Parathyroid adenoma (tissue), 2 donors: Measurements from ENCODE around the gene CCN2.
A peak's percentile ranks its signal among the peaks of the same experiment; 100 is the strongest.
"Not testable (repeated sequence)": the region's sequence is repeated elsewhere in the genome, so short reads cannot be mapped to it uniquely, and the experiment has no call there.

Source experiments
- H2AFZ ChIP-seq: fragments of 300-600 bp; sonication (generic); one replicate; pipeline ENCODE4 v1.7.0; 2017; ENCODE audit warnings: antibody characterized with exemption, mild to moderate bottlenecking
- H3K27ac ChIP-seq: fragments of 300-600 bp; sonication (generic); one replicate; pipeline ENCODE4 v1.7.0; 2017
- H3K27me3 ChIP-seq: fragments of 300-600 bp; sonication (generic); one replicate; pipeline ENCODE4 v1.7.0; 2017; ENCODE audit warnings: low read length; ENCODE audit not compliant: control insufficient read depth, insufficient read depth
- H3K36me3 ChIP-seq: fragments of 300-600 bp; sonication (generic); one replicate; pipeline ENCODE4 v1.7.0; 2017; ENCODE audit warnings: low read length; ENCODE audit not compliant: control insufficient read depth, insufficient read depth
- H3K4me1 ChIP-seq: fragments of 300-600 bp; sonication (generic); one replicate; pipeline ENCODE4 v1.7.0; 2017; ENCODE audit warnings: control low read depth
- H3K4me2 ChIP-seq: fragments of 300-600 bp; sonication (generic); one replicate; pipeline ENCODE4 v1.7.0; 2017; ENCODE audit warnings: low read length
- H3K4me3 ChIP-seq: fragments of 300-600 bp; sonication (generic); one replicate; pipeline ENCODE4 v1.7.0; 2017; ENCODE audit warnings: low read depth, low read length
- H3K79me2 ChIP-seq: fragments of 300-600 bp; sonication (generic); one replicate; pipeline ENCODE4 v1.7.0; 2017; ENCODE audit warnings: control low read depth
- H3K9ac ChIP-seq: fragments of 300-600 bp; sonication (generic); one replicate; pipeline ENCODE4 v1.7.0; 2017; ENCODE audit warnings: mild to moderate bottlenecking
- H3K9me3 ChIP-seq: fragments of 300-600 bp; sonication (generic); one replicate; pipeline ENCODE4 v1.7.0; 2017; ENCODE audit warnings: low read length; ENCODE audit not compliant: control insufficient read depth
- CTCF ChIP-seq: fragments of 300-600 bp; sonication (generic); IDR thresholded peaks from one replicate; pipeline ENCODE4 v1.7.0; 2017; ENCODE audit warnings: antibody characterized with exemption, mild to moderate bottlenecking
- donor health status: primary hyperparathyroidism.

CCN2 gene

GRCh38 chr6:131911951-131912350 is 39.2 kb downstream of the CCN2 start:
- Histone ChIP-seq H3K9me3 (no peaks in the 10 kb centered on the region), H3K4me3 (no peak overlapping the region), H3K4me2 (no peak overlapping the region), H3K27ac (no peak overlapping the region), H3K9ac (no peak overlapping the region), H2AFZ (no peak overlapping the region), H3K36me3 (no peaks in the 10 kb centered on the region), H3K4me1 (no peaks in the 10 kb centered on the region), H3K79me2 (no peaks in the 10 kb centered on the region), H3K27me3 (no peaks in the 10 kb centered on the region)
- TF ChIP-seq CTCF, result no peak

DNA sequence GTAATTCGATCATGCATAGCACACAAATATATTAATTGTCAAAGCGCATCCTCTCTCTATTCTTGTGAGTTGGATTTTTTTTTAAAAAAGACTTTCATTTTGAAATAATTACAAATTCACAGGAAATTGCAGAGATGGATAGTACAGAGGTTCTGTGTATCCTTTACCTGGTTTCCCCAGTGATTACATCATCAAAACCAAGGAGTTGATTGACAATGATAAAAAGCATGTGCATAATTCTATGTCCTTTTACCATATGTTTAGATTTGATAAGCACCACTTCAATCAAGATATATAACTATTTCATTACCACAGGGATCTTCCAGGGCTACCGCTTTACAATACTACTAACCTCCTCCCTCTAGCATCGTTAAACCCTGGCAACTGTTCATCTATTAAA is 40.2 kb downstream of the CCN2 start:
- H3K4me3 ChIP-seq, result no peak overlapping the region

DNA sequence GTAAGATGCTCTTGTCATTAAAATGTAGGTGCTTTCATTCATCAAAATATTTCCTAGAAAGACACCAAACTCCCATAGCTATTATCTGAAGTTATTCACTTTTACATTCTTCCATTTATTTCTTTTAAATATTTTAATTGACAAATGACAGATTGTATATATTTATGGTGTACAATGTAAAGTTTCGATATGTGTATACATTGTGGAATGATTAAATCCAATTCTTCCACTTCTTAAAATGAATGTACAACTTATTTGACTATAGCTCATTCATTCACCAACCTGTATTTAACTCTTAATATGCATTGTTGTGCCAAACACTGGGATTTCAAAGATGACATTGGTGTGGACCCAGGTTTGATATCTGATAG is 41.0 kb downstream of the CCN2 start:
- Histone ChIP-seq H3K79me2 (no peaks in the 10 kb centered on the region), H3K9ac (no peak overlapping the region), H3K4me3 (no peak overlapping the region), H3K9me3 (no peaks in the 10 kb centered on the region), H3K4me2 (no peak overlapping the region), H2AFZ (no peak overlapping the region), H3K36me3 (no peaks in the 10 kb centered on the region), H3K4me1 (no peaks in the 10 kb centered on the region), H3K27ac (no peak overlapping the region), H3K27me3 (no peaks in the 10 kb centered on the region)
- TF ChIP-seq CTCF, result no peak

More for the DNA sequence above, 40.2 kb downstream of the CCN2 start:
- Histone ChIP-seq H3K9me3 (no peaks in the 10 kb centered on the region), H3K27me3 (no peaks in the 10 kb centered on the region), H3K4me1 (no peaks in the 10 kb centered on the region), H2AFZ (no peak overlapping the region), H3K27ac (no peak overlapping the region), H3K4me2 (no peak overlapping the region), H3K9ac (no peak overlapping the region), H3K79me2 (no peaks in the 10 kb centered on the region), H3K36me3 (no peaks in the 10 kb centered on the region)
- TF ChIP-seq CTCF, result no peak

DNA sequence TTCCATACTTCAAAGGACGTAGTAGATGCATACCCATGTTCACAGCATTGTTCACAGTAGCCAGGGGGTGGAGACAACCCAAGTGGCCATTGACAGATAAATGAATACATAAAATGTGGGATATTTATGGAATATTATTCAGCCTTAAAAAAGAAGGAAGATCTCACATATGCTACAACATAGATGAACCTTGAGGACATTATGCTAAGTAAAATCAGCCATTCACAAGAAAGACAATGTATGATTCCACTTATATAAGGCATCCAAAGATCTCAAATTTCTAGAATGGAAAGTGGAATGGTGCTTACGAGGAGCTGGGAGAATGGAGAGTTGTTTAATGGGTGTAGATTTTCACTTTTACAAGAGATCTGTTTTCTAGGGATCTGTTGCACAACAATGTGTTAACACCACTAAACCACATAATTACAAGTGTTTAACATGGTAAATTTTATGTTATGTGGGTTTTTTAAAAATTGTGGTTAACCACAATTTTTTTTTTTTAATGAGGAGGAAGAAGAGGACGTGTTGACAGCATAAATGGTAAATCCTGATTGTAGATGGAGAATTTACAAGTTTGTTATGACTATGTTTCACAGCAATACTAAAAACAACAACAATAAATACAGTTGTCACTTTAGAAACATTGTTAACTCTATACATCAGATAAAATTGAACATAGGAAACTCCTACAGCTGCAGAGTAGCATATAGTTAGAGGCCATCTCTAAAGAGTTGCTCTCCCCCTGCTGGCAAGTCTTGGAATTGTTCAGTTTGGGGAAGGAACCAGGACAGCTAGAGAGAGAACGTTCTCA is 41.6 kb downstream of the CCN2 start:
- Histone ChIP-seq H3K4me1 (no peaks in the 10 kb centered on the region), H3K36me3 (no peaks in the 10 kb centered on the region), H3K9me3 (no peaks in the 10 kb centered on the region), H3K79me2 (no peaks in the 10 kb centered on the region), H3K27ac (no peak overlapping the region), H3K4me2 (no peak overlapping the region), H3K27me3 (no peaks in the 10 kb centered on the region), H2AFZ (no peak overlapping the region), H3K4me3 (no peak overlapping the region), H3K9ac (no peak overlapping the region)
- TF ChIP-seq CTCF, result peak; percentile 91

- not testable (repeated sequence) for H3K79me2 ChIP-seq, H2AFZ ChIP-seq, H3K4me3 ChIP-seq, H3K36me3 ChIP-seq, H3K27ac ChIP-seq, H3K27me3 ChIP-seq, H3K4me1 ChIP-seq, H3K9me3 ChIP-seq, H3K9ac ChIP-seq, H3K4me2 ChIP-seq
These were observed 42.4 kb downstream of the CCN2 start for GRCh38 chr6:131908787-131909186.

DNA sequence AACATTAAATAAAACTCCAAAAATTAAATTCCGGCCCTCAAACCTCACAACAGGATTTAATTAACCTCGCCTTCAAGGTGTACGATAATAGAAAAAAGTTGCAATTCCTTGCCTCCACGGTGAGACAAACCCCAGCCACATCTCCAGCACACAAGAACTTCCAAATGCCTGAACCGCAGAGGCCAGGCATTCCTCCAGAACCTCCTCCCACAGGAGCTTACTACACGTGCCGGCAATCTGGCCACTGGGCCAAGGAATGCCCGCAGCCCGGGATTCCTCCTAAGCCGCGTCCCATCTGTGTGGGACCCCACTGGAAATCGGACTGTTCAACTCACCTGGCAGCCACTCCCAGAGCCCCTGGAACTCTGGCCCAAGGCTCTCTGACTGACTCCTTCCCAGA is 47.4 kb downstream of the CCN2 start:
- not testable (repeated sequence) for H3K27ac ChIP-seq, H3K4me3 ChIP-seq, H3K36me3 ChIP-seq, H2AFZ ChIP-seq, H3K4me2 ChIP-seq, H3K79me2 ChIP-seq, H3K4me1 ChIP-seq, H3K27me3 ChIP-seq, H3K9me3 ChIP-seq, H3K9ac ChIP-seq

DNA sequence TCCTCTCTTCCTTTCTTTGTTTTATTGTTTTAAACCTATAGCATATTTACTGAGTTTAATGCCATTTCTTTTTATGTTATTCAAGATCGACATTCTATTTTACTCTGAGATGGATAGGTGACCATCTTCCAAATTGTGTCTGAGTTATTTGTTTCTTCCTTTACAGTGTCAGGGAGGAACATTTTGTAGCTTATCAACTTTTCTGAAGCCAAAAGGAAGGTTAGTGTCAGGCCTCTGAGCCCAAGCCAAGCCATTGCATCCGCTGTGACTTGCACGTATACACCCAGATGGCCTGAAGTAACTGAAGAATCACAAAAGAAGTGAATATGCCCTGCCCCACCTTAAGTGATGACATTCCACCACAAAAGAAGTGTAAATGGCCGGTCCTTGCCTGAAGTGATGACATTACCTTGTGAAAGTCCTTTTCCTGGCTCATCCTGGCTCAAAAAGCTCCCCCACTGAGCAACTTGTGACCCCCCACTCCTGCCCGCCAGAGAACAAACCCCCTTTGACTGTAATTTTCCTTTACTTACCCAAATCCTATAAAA is 49.8 kb downstream of the CCN2 start:
- H3K27me3 ChIP-seq, H3K36me3 ChIP-seq, H3K4me3 ChIP-seq, H3K9ac ChIP-seq, H3K79me2 ChIP-seq, H3K4me2 ChIP-seq, H3K9me3 ChIP-seq, H2AFZ ChIP-seq, H3K27ac ChIP-seq, H3K4me1 ChIP-seq: not testable (repeated sequence)
